Pancreas (tissue), 10 donors: ENCODE data around the gene ZMYND8. TPM values are rescaled to one million over a fixed set of nuclear protein-coding genes. Genes with fewer than 3 reads are reported as not detected.
A peak's percentile ranks its signal among the peaks of the same experiment; 100 is the strongest.

ENCODE experiments used
- ATAC-seq, 4 donors: fragments of 200-7000 bp; cut with Tn5 transposase; one replicate each; pipeline versions ENCODE4 v1.8.0 to v1.9.1; 2020; ENCODE audit warnings: mild to moderate bottlenecking in 4 of 4, moderate library complexity in 4 of 4
- DNase-seq, 6 donors: peaks; one replicate each; pipeline ENCODE4 v3.0.0-alpha.2; 2020
- FAIRE-seq: peaks from 2 replicates; lab custom pipeline; 2012; peaks lifted over from hg19 to GRCh38; lab: Jason Lieb, UNC
- H3K27ac ChIP-seq, 4 donors: fragments of 200-600 bp; sonication (generic); 1 replicate in 3 of 4; 2 replicates in 1 of 4; pipeline versions ENCODE4 v1.5.0 to v1.8.0; 2020
- H3K27me3 ChIP-seq, 4 donors: fragments of 200-600 bp; one replicate each; pipeline ENCODE4 v1.8.0; 2021
- H3K36me3 ChIP-seq, 3 donors: fragments of 200-600 bp; sonication (generic) in 1 of 3; one replicate each; pipeline versions ENCODE4 v1.5.0 to v1.8.0; 2020 to 2021
- H3K4me1 ChIP-seq, 3 donors: fragments of 200-600 bp; one replicate each; pipeline ENCODE4 v1.8.0; 2021
- H3K4me3 ChIP-seq, 4 donors: fragments of 200-600 bp; sonication (generic) in 2 of 4; one replicate each; pipeline versions ENCODE4 v1.5.0 to v1.8.0; 2020 to 2021
- H3K9me3 ChIP-seq, 4 donors: fragments of 200-600 bp; one replicate each; pipeline ENCODE4 v1.8.0; 2021
- CTCF ChIP-seq, 4 donors: fragments of 200-600 bp; sonication (generic) in 3 of 4; IDR thresholded peaks; one replicate each; pipeline versions ENCODE4 v1.5.0 to v1.8.0; 2021; ENCODE audit warnings: antibody characterized with exemption in 4 of 4
- WGBS, 2 donors: extraction: QIAGEN DNeasy Blood & Tissue Kit; methylation state at CpG; one replicate each; pipeline ENCODE4 v1.1.7; 2013; 5-methylcytosine and 5-hydroxymethylcytosine counted together
- intact Hi-C, 3 donors: fragments of 100-400 bp; cut with DNase I; formaldehyde crosslinking; loops; one replicate each; pipeline versions ENCODE4 v1.11.1 to v1.14.2; 2022
- polyA plus RNA-seq, 2 donors: library from polyadenylated mRNA; stranded (reverse); fragments of 200-250 nt; gene quantifications; one replicate each; pipeline ENCODE4 v1.2.3, GENCODE V29; 2013
- total RNA-seq, 6 donors: library from RNA; stranded (reverse); fragmentation: NEBNext Ultra II Directional in 4 of 6; extraction: Animal tissue kit (Norgen Biotek cat#: 25700) in 4 of 6; gene quantifications; one replicate each; pipeline versions ENCODE4 v1.2.1 to v1.2.4, GENCODE V29; 2021 to 2023
- donor health status: healthy with polysubstance abuse.
- donor health status: DM: no; HTN: no; CAD: no; lungs with moderate emphysema.
- donor health status: DM: no; HTN: no; CAD: no.
- donor health status: control.
- donor health status: control.
- donor health status: Bipolar disorder and iron deficiency.
- donor health status: DM: yes; HTN: yes; CAD: no.
- donor health status: DM: no; HTN: no; CAD: no.
- donor health status: DM: no; HTN: no; CAD: no.
- donor health status: DM: yes; HTN: yes; CAD: no.

The ZMYND8 gene
- total RNA-seq (10 to 100 TPM; 11.3 to 25.6 (median 18.5) TPM), polyA plus RNA-seq (10 to 100 TPM; 10.8 to 13.9 TPM)

DNA sequence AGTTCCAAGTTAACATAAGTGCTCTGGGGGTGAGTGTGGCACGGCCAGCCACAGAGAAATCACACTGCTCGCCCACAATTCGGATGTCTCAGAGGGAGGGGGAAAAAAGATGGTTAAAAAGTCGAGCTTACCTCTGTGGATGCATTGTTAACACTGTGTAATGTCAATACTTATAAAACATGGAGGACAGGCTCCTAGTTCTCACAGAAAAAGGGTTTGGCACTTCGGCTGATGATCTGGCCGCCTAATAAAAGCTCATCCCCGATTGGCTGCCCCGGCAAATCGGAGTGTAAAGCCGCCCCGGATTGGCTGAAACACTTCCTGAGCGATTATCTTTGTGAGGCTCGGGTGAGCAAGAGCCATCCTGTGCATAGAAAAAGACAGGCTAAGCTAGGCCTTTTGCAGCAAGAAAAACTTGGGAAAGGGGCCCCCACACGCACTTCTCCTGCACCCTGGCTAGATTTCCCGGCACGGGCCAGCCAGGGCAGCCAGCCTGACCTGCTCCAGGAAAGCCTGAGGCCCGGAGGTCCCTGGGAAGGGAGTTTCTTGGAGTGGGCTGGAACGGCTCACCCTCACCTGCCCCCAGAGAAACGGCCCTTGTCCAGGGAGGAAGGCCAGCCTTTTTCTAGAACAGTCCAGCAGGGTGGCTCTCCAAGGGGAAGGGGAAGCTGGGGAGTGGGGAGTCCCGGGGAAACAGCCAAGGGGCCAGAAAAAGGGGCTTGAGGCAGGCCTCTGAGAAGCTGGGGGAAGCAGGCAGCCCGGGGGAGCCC is at the start of gene ZMYND8:
Gene ZMYND8, minus strand, starts transcription at position 174 of the 770 bp plus-strand sequence. Its CDS starts 29 bp downstream, at position 145.
- WGBS, 2 donors, result 6 to 10% methylated on average over 21 of the region's 21 CpGs
- intact Hi-C loops, result loop anchor here in 1 of 3 donors (5.0 kb wide), 1 partner anchor 39 kb away; no protein-coding TSS in a partner anchor
- Histone ChIP-seq H3K27me3 (no peaks in the 10 kb centered on the region), H3K36me3 (no peaks in the 10 kb centered on the region), H3K27ac (peak within 1 kb of the TSS; percentile 94 to 99 (median 98)), H3K4me3 (peak within 1 kb of the TSS in 2 of 4 donors; percentile 7 to 19), H3K4me1 (peaks cover 89 to 96% (median 93%) of the 10 kb centered on the region in 3 donors), H3K9me3 (no peaks in the 10 kb centered on the region)
- no peak for TF ChIP-seq CTCF (IDR thresholded peaks at IDR 0.05)
- peak; percentile 83 to 96 (median 84) for DNase-seq
- no peak for FAIRE-seq
- peak; percentile 46 to 63 (median 56) for ATAC-seq

- 80 to 83% methylated on average over 4 of the region's 4 CpGs for WGBS, 2 donors
- no peaks in the 10 kb centered on the region for H3K4me1 ChIP-seq
- no peaks in the 10 kb centered on the region for H3K9me3 ChIP-seq
- H3K36me3 ChIP-seq, result no peaks in the 10 kb centered on the region
- ATAC-seq (no peak), FAIRE-seq (no peak), DNase-seq (no peak)
- H3K27me3 ChIP-seq, result no peaks in the 10 kb centered on the region
- H3K27ac ChIP-seq, result no peak overlapping the region
- H3K4me3 ChIP-seq, result no peak overlapping the region
- TF ChIP-seq CTCF (IDR thresholded peaks at IDR 0.05), result no peak
- intact Hi-C loops, result no loop called here
Measured at GRCh38 chr20:47405775-47406325, 49.4 kb upstream of the ZMYND8 start.

- intact Hi-C loops, result no loop called here
- no peak for TF ChIP-seq CTCF (IDR thresholded peaks at IDR 0.05)
- ATAC-seq (no peak), FAIRE-seq (no peak), DNase-seq (no peak)
- Histone ChIP-seq H3K9me3 (no peaks in the 10 kb centered on the region), H3K27ac (no peak overlapping the region), H3K4me3 (no peak overlapping the region), H3K27me3 (no peaks in the 10 kb centered on the region), H3K4me1 (peaks cover 0 to 3% (median 0%) of the 10 kb centered on the region in 3 donors), H3K36me3 (no peaks in the 10 kb centered on the region)
- 95 to 98% methylated on average over 5 of the region's 5 CpGs for WGBS, 2 donors
Measured at GRCh38 chr20:47400685-47401084, 44.2 kb upstream of the ZMYND8 start.

- H3K36me3 ChIP-seq, result no peaks in the 10 kb centered on the region
- no peak for TF ChIP-seq CTCF (IDR thresholded peaks at IDR 0.05)
- peak overlapping the region in 2 of 4 donors; percentile 29 to 37 for H3K4me3 ChIP-seq
- H3K9me3 ChIP-seq, result no peaks in the 10 kb centered on the region
- peaks cover 0 to 8% (median 0%) of the 10 kb centered on the region in 3 donors for H3K4me1 ChIP-seq
- FAIRE-seq, result no peak
- intact Hi-C loops, result no loop called here
- H3K27me3 ChIP-seq, result no peaks in the 10 kb centered on the region
- DNase-seq, result no peak
- peak; percentile 62 to 74 (median 70) for ATAC-seq
- WGBS, 2 donors, result 34 to 43% methylated on average over 9 of the region's 9 CpGs
- H3K27ac ChIP-seq, result peak overlapping the region; percentile 16 to 78 (median 48)
Measured at GRCh38 chr20:47397652-47398301, 41.3 kb upstream of the ZMYND8 start.
